HG03521 (cell line): ENCODE results near the gene ATP5ME.
"Not testable (repeated sequence)": the region's sequence is repeated elsewhere in the genome, so short reads cannot be mapped to it uniquely, and the experiment has no call there.

Source experiments
- ATAC-seq: cut with Tn5 transposase; IDR thresholded peaks from one replicate; pipeline ENCODE4 v1.9.1; 2021; ENCODE audit warnings: mild to moderate bottlenecking, moderate library complexity; ENCODE audit not compliant: unreplicated experiment

The ATP5ME gene

DNA sequence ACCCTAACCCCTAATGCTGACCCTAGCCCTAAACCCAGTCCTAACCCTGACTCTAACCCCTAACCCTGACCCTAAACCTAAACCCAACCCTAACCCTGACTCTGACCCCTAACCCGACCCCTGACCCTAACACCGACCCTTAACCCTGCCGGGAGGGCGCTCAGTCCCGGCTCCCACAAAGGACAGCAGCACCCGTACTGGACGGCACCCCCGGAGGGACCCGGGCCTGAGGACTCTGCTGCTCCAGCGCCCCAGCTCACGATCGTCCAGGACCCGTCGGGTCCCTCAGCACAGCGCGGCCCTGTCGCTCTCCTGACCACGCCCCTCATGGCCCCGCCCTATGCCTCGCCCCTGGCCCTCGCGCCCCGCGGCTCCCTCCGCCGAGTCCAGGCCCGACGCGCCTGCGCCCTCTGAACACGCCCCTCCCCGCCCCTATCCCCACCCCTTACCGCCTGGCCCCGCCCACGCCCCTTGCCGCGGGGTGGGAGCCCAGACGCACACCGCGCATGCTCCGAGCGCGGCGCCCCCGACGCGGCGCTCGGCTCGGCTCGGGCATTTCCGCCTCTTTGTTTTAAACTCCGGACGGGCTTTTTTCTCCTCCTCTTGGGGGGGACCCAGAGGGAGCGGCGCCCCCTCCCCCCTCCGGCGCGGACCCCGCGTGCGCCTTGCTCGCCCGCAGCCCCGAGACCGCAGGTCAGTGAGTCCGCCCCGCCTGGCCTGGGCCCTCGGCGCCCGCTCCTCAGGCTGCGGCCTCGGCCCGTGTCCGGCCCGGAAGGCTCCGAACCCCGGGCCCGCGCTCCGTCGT is 31.4 kb upstream of the ATP5ME start, which contains the start of gene PCGF3:
Gene PCGF3 (plus strand): TSS at position 555 of the 805 bp plus-strand sequence. CDS start 27,849 bp downstream, outside the sequence.
- ATAC-seq, result peak; percentile 93

DNA sequence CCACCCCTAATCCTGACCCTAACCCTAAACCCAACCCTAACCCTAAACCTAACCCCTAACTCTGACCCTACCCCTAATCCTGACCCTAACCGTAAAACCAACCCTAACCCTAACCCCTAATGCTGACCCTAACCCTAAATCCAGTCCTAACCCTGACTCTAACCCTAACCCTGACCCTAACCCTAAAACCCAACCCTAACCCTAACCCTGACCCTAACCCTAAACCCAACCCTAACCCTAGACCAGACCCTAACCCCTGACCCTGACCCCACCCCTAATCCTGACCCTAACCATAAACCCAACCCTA is 30.8 kb upstream of the ATP5ME start:
- ATAC-seq, result no peak

DNA sequence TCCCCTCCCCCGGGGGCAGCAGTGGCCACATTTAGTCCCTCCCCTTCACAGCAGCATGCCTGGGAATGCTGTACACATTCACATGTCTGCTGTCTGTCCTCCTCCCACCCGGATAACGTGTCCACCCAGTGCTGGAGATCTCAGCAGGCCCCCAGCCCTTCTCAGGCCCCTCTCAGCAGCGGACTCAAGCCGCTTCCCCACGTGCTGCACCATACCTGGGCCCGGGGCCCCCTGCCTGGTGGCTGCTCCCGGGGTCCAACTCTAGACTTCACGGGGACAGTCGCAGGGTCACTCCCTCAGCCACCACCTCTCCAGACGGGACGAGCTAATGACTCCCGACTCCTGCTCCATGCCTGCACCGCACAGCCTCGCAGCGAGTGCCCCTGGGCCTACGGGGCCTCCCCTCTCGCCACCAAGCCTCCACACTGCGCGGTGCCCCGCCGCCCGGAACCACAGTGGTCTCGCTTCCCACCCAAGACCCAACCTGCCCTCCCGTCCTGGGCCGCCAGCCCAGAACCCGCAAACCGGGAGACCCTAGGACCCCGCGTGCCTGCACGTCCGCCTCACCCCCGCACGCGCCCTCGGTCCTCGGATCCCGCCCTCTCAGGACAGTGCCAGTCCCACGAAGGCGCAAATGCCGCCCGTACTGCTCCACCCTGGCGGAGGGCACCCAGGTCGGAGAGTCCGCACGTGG is 30.3 kb upstream of the ATP5ME start:
- no peak for ATAC-seq

DNA sequence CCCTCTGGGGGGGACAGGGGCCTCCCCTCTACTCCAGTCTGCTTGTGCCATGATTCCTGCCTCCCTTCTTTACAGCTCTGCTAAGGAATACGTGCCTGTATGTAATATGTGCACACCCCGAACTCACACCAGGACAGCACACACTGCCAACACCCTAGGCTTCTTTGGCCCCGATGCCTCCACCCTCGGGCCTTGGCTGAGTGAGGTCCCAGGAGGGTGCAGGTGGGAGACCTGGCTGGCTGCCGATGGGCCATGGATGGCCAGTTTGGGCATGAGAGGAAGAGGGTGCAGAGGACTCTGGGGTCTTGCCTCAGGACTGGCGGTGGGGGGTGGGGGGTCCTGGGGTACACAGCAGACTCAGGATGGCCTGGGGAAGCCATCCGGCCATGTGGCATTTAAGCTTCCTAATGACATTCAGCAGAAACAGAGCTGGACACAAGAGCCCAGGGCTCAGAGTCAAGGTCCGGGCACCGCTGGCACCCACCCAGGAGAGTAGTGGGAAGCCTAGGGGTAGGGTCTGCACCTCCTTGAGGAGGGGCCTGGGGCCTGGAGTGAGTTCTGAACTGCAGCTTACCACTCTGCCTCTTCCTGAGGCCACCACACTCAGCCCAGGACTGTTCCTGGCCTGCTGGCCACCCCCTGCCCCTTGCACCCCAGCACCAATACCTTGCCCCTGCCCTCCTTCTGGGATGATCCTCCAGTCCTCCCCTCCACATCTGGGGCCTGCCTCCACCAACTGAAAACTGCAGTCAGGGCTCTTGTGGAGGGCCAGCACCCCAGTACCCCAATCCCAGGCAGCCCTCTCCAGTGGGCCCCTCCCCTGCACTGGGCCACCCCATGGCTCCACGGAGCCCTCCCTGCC is 29.5 kb upstream of the ATP5ME start:
- ATAC-seq, result no peak

DNA sequence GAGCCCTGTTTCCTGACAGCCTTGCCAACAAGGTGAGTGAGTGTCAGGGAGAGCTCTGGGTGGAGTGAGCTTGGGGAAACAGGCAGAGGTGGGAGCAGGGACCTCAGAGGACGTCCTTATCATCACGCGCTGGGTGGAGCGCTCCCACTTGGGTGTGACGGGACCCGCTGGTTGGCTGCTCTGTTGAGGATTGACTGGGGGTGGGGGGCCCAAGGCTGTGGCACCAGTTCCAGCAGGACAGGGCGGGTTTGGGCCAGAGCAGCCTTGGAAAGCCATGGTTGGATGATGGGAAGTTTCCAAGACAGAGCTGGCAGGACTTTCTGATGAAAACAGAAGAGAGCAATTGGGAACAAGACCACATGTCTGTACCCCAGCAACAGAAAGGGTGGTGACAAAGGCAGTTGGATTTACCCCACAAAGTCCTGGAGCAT is 28.6 kb upstream of the ATP5ME start:
- no peak for ATAC-seq

DNA sequence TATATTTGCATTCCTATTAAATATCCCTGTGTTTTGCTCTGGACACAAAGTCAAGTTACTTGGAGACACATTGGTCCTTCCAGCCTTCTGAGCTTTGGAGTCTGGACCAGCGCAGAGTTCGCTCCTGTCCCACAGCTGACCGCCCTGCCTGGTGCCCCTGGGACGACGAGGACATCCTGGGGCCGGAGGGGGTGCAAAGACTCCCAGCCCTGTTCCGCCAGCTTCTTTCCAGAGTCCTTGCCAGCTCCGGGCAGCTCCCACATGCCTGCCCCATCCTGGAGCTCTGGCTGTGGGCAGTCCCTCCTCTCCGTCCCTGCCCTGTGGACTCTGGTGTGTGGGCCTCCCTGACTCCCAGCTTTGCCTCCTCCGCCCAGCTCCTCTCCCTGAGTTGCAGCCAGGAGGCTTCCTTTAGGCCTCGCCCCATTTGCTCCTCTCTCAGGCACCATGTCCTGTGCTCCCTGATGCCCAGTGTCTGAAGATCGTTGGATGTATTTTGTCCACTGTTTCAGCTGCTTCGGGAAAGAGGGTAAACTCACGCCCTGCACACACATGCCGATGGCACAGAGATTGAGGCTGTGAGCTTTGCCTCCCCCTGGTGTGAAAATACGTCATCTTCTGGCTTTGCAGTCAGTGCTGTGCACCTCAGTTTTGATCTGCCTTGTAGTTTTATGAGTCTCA is 26.6 kb upstream of the ATP5ME start:
- ATAC-seq, result no peak

DNA sequence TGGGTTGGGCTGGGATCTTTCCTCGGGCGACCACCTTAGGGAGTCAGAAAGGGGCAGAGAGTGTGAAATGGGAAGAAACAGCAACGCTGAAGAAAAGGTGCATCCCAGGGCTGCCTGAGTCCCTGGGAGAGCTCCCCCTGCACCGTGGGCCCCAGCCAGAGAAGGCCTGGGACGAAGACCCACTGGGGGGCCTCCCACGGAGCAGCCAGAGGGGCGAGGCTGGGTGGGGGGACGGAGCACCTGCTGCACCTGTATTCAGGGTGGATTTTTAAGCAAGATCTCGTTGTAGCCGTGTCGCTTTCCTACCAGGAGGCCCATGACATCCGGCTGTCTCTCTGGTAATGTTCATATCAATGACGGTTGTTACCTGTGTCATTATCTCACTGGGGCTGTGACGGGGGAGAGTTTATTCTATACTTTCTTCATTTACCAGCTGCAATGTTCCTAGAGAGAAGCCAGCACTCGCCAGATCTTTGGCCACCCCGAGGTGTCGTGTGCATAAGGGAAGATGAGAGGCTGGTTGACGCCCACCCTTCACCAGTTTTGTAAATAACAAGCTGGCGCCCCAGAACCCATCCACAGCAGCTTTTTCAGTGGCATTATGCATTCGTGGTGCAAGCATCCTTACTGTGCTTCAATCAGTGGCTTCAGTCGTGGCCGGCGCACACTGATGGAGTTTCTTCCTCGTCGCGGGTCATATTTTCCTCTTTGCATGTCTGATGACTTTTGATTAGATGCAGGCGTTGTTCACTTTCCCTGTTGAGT is 25.9 kb upstream of the ATP5ME start:
- ATAC-seq, result no peak

DNA sequence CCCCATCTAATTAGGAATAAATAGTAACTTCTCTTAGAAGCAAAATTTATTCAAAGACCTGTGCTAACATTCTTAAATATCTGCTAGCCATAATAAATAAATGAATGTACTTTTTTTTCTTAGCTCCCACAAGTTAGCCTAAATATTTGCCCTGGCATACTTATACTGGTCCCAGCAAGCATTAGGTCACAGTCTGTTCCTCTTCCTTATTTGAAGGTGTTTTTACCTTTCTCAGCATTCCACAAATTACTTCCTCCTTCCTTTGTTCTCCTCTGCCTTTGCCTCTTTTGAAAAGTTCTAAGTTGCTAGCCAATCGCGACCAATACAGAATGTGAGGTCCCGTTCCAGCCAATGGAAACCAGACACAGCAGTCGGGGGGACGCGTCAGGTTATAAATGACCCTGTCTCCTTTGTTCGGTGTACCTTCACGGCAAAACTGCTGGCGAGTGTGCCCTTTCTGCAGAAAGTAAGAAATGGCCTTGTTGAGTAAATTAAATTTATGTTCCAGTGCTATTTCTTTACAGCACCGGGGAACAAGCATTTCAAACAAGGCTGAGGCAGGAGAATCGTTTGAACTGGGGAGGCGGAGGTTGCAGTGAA is 20.4 kb upstream of the ATP5ME start:
- ATAC-seq, result not testable (repeated sequence)

DNA sequence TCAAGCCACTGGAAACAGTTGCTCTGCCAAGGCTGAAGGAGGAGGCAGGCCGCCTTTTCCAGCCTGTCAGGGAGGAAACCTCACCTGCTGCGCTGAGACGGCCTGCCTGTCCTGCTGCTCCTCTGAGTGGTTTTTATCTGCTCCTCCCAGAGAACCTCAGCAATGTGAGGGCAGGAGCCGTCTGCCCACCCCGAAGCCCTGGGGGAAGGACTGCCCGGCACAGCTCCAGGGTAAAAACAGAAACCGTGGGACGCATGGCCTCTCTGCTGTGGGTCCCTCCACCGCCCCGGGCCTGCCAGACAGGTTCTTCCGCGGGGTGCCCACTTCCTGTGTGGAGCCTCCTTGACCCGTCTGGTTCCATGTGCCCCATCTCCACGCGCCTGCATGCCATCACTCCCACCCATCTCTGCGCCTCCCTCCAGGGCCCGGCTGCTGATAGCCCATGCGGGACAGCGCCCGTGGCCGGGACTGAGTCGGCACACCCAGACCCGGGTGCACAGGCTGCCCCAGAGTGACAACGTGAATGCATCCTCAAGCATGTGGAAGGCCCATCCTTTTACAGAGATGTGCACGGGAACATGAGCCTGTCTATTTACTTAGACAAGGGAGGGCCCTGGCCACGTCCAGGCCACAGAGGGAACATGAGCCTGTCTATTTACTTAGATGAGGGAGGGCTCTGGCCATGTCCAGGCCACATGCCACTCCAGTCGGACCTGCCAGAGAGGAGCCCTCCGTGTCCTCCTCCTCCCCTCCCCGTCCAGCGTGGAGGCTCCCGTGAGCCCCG is 18.9 kb upstream of the ATP5ME start:
- ATAC-seq, result no peak

DNA sequence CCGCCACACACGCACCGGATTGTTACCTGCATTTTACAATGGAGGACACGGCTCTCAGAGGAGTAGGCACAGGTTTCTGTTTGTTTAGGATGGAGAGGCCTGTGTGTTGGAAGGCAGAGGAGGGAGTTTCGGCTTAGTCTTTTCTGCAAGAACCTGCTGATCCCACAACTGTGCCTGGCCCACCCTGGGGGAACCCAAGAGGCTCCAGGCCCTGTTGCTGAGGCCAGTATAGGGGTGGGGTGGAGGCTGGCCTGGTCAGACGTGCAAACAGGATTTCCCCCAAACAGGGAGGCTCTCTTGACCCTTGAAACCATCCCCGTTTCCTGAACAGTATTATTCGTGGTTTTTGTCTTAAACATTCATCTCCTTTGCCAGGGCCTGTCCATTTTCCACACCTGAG is 15.6 kb upstream of the ATP5ME start:
- no peak for ATAC-seq

DNA sequence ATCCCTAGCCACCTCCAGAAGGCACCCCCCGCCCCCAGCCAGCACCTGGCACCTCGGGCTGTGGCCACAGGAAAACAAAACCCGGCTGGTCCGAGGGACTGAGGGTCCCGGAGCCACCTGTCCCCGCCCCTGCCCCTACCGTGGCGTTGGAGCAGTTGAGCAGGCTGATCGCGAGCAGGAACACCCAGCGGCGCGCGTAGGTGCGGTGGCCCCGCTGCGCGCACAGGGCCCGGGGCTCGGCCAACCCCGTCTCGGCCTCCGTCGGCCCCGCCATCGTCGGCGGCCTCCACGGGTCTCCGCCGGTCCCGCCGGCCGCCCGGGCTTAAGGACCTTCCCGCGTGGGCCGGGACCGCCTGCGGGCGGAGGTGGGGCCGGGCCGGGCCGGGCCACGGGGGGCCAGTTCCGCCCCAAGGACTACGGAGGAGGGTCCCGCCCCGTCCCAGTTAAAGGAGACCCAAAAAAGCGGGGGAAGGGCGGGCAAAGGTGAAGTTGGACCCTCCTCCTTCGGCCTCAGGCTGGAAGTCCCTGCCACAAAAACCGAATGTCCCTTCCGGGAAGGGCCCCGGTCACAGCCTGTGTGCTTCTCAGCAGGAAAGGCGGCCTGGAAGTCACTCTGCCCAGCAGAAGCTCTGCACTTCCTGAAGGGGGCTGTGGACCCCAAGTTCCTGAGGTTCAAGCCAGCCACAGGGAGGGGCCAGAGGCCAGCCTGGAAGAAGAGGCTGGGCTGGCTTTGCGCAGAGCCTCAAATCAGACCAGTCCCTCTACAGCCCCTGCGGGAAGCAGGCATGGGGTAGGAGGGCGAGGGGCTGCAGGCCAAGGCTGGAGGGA is 15.0 kb upstream of the ATP5ME start, which contains the start of gene SLC49A3:
Gene SLC49A3 (minus strand): TSS at position 298 of the 828 bp plus-strand sequence. CDS start 24 bp downstream, at position 274.
- no peak for ATAC-seq

DNA sequence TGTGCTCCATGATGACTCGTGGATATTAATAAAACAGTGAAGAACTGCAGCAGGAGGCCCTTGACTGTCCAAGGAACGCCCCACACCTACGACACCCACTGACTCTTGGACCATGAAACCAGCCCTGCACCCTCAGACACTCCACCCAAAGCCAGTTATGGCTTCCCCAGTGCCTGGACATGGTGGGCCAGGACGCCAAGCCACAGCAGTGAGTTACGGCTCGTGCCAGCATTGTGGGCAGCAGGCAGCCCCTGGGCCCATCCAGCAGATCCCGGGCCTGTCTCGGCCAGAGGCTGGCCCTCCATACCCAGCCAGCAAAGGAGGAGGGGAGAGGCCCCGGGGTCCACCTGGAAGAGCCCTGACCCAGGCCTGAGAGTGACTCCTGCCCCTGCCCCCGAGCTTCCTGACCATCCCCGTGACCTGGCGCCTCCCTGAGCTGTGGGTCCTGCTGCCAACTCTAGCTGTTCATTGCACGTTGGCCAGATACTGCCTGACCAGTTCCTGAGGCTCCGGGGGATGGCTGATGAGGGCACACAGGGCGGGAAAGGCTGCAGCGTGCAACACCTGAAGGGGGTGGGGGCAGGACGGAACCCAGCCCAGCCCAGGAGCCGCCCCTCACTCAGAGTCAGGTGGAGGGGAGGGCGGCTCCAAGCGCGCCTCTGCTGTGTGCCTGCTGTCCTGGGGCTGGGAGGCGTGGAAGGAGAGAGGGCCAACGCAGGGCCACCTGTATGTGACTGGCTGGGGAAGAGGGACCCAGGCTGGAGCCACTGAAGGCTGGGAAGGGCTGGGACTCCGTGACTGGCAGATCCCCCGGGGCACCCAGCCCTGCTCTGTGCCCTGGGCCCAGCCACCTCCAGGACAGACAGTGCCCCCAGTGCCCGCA is 14.1 kb upstream of the ATP5ME start:
- ATAC-seq, result no peak

DNA sequence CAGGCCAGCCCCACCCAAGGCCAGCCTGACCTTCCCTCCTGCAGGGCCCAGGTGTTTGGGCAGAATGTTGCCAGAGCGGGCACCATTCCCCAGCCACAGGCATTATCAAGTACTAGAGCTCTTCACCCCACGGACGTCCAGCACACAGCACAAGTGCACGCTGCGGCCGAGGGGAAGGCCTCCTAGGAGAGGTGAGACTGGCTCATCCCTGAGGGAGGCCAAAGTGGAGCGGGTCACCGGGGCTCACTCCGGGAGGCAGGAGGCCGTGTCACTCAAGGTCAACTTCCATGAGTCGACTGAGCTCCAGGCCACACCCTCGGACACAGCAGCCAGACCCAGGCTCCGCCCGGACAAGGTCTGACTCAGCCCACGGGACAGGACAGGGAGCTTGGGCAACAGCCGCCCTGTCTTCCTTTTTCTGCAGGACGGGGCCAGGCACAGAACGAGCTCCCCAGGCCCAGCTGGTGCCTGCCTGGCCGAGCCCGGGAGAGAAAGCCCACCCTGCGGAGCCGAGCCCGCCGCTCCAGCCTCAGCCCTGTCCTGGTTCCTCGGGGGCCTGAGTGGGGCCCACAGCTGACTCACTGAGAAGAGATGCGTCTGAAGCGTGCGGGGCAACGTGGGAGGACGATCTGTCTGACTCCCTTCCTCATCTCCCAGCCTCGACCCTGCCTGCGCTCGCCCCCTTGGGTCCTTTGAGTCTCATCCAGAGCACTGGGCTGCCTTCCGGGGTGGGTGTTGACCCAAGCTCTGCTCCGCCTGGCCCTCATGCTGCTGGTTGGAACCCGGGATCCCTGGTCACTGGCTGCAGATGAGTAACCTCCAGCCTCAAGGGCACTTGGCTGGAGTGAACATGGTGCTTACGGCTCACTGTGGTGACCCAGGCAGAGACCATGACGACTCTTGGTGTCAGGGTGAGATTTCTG is 13.2 kb upstream of the ATP5ME start:
- no peak for ATAC-seq

DNA sequence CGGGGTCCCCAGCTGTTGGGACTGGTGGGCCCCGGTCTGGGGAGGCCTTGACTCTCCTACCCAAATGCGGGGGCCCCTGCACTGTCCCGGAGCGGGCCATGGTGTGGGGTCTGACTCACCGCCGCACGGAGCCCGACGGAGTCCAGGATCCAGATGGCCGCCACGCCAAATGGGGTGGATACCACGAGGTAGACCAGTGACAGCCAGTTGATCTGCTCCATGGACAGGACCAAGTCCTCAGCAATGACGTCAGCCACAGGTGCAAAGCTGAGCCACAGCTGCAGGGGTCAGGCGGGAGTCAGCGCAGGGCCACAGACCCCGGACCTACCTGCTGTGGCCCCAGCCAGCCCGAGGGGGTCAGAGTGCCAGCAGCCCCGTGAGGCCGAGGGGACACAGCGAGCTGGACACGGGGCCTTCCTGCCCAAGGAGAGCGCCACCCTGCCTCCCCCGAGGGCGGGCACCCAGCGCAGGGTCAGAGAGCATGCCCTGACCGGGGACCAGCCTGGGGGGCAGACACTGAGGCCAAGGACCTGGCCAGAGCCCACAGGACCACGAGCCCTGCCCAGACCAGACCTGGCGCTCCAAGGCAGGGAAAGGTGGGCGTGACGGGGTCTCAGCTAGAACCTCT is 12.5 kb upstream of the ATP5ME start:
- ATAC-seq, result no peak

DNA sequence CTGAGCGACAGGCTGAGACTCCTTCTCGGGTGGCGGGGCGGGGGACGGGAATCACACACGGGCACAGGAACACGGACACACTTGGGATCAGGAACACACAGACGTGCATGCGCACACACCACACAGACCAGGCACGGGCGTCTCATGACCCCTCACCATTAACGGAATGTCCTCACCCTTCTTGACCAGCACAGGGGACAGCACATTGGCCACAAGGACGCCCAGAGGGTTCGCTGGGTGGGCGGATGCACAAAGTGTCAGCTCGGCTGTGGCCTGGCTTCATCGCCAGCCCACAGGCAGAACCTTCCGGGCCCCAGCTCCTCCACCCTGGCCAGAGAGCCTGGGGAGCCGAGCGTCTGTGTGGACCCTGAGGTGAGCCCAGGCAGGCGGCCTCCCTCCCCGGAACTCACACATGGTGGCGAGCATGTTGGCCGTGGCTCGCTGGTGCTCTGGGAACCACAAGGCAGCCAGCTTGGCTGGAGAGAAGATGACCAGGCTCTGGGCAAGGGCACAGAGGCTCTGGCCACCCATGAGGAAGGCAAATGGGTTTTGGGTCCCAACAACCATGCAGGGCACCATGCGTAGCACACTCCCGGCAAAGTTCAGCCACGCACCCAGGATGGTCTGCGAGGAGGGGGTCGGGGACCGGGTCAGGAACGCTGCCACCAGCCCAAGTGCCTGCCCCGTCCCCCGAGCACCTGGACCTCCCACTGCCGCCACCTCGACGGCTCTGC is 11.8 kb upstream of the ATP5ME start:
- no peak for ATAC-seq
